ENCODE measurements around the gene ANKRD28. TPM values are rescaled to one million over a fixed set of nuclear protein-coding genes. Genes with fewer than 3 reads are reported as not detected.

ANKRD28 gene
- total RNA-seq, 1 donor from 2014 or later, result 50.3 TPM

GRCh38 chr3:15667484-15667883 lies 130.3 kb downstream of the ANKRD28 start:
- no peaks in the 10 kb centered on the region for H3K27me3 ChIP-seq
- intact Hi-C loops (cut with DNase I), result no loop called here
- H3K36me3 ChIP-seq, result peaks cover 29% of the 10 kb centered on the region
- no peak for ATAC-seq
- no peak for TF ChIP-seq CTCF (IDR thresholded peaks at IDR 0.05)
- H3K27ac ChIP-seq, result no peak overlapping the region
- no peaks in the 10 kb centered on the region for H3K4me1 ChIP-seq
- no peak for DNase-seq
- no peak overlapping the region for H3K4me3 ChIP-seq
- no peaks in the 10 kb centered on the region for H3K9me3 ChIP-seq

GRCh38 chr3:15666277-15666676 lies 131.5 kb downstream of the ANKRD28 start:
- intact Hi-C loops (cut with DNase I), result no loop called here
- no peak for DNase-seq
- no peak overlapping the region for H3K27ac ChIP-seq
- no peak for TF ChIP-seq CTCF (IDR thresholded peaks at IDR 0.05)
- no peaks in the 10 kb centered on the region for H3K27me3 ChIP-seq
- no peaks in the 10 kb centered on the region for H3K4me1 ChIP-seq
- H3K4me3 ChIP-seq, result no peak overlapping the region
- no peak for ATAC-seq
- no peaks in the 10 kb centered on the region for H3K9me3 ChIP-seq
- H3K36me3 ChIP-seq, result peaks cover 24% of the 10 kb centered on the region

- Histone ChIP-seq H3K27me3 (no peaks in the 10 kb centered on the region), H3K27ac (no peak overlapping the region), H3K36me3 (peaks cover 18% of the 10 kb centered on the region), H3K4me1 (no peaks in the 10 kb centered on the region), H3K4me3 (no peak overlapping the region), H3K9me3 (no peaks in the 10 kb centered on the region)
- no peak for TF ChIP-seq CTCF (IDR thresholded peaks at IDR 0.05)
- no peak for ATAC-seq
- no peak for DNase-seq
- intact Hi-C loops (cut with DNase I), result no loop called here
Measured at GRCh38 chr3:15665510-15666150, 132.1 kb downstream of the ANKRD28 start.

DNA sequence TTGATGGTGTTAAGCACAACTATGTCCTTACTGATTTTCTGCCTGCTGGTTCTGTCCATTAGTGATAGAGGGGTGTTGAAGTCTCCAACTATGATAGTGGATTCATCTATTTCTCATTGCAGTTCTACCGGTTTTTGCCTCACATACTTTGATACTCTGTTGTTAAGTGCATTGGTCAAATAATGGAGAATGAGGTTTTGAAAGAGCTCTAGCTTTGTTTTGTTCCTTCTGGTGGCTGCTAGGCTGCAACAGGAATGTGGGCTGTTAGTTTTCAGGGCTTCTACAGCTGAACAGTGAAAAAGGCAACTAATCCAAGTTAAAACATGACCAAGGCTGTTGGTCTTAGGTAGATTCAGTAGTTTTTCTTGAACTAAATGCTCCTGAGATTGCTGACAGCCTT lies 133.6 kb downstream of the ANKRD28 start:
- DNase-seq (no peak), ATAC-seq (no peak)
- Histone ChIP-seq H3K9me3 (no peaks in the 10 kb centered on the region), H3K27me3 (no peaks in the 10 kb centered on the region), H3K27ac (no peak overlapping the region), H3K4me3 (no peak overlapping the region), H3K36me3 (peaks cover 9% of the 10 kb centered on the region), H3K4me1 (no peaks in the 10 kb centered on the region)
- intact Hi-C loops (cut with DNase I), result no loop called here
- TF ChIP-seq CTCF (IDR thresholded peaks at IDR 0.05), result no peak

DNA sequence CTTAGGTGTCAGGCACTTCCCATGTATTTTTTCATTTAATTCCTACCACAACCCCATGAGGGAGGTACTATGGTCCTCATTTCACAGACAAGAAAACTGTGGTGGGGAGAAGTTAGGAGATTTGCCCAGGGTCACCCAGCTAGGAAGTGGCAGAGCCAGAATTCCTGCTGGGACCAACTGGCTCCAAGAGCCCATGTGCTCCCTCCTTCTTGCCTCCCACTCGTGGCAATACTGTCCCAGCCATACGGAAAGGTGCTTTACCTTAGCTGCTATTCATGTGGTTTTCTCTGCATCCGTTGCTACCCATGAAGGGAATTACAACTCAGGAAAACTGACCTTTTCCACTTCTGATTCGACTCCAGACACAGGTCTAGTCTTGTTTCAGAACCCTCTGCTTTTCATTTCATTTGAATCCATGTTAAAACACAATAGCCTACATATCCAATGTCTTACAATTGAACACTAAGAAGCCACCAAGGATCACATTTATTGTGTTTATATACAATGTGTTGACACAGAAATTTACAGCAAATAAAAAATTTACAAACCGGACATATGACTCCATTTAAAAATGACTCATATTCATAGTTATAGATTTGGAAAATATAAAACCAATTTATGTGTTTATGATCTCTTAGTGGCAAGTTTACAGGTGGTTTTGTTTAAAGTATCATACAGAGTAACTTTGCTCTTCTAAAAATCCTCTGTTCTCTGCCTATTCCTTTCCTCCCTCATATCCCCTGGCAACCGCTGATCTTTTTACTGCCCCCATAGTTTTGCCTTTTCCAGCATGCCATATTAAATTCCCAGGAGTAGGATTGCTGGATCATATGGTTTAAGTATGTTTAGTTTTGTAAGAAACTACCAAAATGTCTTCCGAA lies 137.5 kb downstream of the ANKRD28 start:
- no peaks in the 10 kb centered on the region for H3K27me3 ChIP-seq
- no peaks in the 10 kb centered on the region for H3K36me3 ChIP-seq
- H3K4me3 ChIP-seq, result no peak overlapping the region
- H3K4me1 ChIP-seq, result no peaks in the 10 kb centered on the region
- H3K9me3 ChIP-seq, result peaks cover 25% of the 10 kb centered on the region
- H3K27ac ChIP-seq, result no peak overlapping the region
- DNase-seq (no peak), ATAC-seq (no peak)
- TF ChIP-seq CTCF (IDR thresholded peaks at IDR 0.05), result no peak
- intact Hi-C loops (cut with DNase I), result no loop called here
